Limb (tissue), 2 donors: ENCODE data around the gene PYDC2.
A peak's percentile ranks its signal among the peaks of the same experiment; 100 is the strongest.
"Not testable (repeated sequence)": the region's sequence is repeated elsewhere in the genome, so short reads cannot be mapped to it uniquely, and the experiment has no call there.

Experiments
- DNase-seq, 2 donors: peaks; one replicate each; pipeline ENCODE4 v3.0.0-alpha.2; 2016; ENCODE audit errors: extremely low spot score in 2 of 2

Gene PYDC2

DNA sequence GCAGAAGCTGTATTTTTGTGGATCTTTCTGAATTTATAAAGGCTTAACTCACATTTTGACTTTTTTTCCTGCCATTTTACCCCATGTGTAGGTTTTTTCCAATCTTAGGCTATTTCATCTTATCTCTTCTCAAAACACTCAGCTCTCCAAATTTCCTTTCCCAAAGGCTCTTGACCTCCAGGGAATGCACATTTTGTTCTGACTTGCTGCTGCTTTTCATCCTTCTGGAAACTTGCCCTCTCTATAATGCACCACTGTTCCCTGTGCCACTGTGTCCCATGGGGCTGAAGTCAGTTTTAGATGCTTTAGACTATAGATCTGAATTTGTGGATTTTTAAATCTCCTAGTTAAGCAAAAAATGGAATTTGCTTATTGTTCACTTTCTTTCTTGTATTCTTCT is 9.1 kb downstream of the PYDC2 start:
- DNase-seq, result no peak

DNA sequence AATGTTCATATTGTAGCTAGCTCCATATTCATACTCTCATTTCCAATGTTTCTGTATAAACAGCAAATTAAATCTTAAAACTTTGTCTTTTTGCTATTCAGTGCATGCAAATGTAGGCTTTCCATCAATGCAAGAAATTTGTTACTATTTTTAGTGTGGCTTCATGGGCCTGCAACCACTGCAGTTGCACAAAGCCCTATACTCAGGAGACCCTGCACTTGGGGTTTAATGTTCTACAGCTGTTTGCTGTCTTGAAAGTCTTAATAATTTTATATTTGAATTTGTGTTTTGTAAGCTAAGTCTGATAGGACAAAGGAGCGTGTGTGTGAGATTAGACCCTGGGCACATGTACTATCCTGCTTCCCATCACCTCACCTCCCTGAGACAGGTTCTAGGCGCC is 9.6 kb downstream of the PYDC2 start:
- DNase-seq, result no peak

DNA sequence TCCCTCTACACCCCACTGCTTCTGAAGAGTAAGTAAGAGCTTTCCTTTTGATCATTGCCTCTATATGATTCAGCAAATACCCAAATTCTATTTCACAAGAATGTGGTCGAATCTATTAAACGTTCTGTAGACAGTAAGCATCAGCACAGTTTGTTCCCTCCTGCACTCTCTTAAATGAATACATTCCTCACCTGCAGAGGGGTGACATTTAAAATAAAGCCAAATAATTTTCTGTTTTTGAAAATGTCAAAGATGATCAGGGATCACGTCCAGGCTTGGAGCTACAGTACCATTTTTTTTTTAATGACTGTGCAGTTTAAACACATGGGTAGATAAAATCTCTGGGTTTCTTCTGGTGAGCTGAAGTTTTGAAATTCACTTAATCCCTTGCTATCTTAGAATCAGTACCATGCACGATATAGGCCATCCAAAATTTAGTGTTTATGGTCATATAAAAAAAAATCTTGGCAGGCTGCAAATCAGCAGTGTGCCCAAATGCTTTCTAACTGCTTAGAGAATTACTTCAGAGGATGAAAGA is 12.8 kb downstream of the PYDC2 start:
- DNase-seq, result no peak

DNA sequence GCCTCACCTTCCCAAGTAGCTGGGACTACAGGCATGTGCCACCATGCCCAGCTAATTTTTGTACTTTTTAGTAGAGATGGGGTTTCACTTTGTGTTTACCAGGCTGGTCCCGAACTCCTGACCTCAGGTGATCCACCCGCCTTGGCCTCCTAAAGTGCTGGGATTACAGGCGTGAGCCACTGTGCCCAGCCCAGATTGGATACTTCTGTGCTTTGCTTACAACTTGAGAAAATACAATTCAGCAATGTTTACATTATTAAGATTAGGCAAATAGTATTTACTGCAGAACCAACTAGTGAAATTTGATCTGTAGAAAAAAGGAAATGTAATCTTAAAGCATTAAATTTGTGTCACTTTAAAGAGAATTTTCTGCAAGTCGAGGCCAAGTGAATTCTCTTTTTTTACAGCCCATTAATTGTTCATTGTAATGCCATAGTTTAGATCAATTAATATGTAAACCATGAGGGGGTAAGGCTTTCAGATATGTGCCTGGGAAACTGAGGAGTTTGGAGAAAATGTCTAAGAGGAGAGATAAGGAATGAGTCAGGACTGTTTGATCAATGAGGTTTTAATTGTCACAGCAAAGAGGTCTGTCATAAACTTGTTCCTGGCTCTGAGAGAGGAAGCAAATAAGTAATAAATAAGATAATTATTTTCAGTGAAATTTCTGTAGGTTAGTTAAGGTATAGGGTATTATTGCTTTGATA is 15.3 kb downstream of the PYDC2 start:
- no peak for DNase-seq

DNA sequence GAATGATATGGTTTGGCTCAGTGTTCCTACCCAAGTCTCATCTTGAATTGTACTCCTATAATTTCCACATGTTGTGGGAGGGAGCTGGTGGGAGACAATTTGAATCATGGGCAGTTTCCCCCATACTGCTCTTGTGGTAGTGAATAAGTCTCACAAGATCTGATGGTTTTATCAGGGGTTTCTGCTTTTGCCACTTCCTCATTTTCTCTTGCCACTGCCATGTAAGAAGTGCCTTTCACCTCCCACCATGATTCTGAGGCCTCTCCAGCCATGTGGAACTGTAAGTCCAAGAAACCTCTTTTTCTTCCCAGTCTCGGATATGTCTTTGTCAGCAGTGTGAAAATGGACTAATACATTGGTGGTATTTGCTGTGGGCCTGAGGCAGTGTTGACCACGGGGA is 23.0 kb downstream of the PYDC2 start:
- DNase-seq, result not testable (repeated sequence)

DNA sequence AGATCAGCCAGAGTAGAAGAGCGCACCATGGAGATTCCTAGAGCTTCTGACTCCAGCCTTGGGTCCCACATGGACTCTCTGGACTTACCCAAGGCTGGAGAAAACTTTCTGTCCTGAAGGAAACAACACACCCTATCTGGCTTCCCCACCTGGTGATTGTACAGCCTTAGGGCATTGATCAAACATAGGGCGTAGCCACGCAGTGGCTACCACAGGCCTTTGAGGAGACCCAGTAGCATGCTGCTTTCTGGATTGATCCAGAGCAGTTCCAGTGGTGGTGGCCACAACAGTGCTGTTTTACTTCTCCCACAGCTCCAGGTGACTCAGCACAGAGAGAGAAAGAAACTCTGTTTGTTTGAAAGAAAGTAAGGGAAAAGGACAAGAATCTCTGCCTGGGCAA is 23.5 kb downstream of the PYDC2 start:
- DNase-seq, result no peak

DNA sequence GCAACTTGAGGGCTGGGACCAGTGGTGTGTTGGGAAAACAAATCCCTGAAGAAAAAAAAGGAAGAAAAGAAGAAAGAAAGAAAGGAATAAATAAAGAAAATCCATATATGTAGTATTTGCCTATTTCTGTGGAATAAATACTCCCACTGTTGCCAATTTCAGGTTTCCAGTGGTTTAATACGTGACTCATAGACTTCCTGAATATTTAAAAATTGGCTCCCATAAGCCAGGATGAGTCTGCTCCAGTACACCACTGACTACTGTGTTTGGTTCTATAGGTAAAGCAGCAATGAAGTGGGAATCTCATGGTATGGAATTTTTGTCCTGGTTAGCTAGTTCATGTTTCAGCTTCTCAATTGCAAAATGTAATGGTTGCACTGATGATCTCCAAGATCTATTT is 31.6 kb downstream of the PYDC2 start:
- DNase-seq, result no peak

DNA sequence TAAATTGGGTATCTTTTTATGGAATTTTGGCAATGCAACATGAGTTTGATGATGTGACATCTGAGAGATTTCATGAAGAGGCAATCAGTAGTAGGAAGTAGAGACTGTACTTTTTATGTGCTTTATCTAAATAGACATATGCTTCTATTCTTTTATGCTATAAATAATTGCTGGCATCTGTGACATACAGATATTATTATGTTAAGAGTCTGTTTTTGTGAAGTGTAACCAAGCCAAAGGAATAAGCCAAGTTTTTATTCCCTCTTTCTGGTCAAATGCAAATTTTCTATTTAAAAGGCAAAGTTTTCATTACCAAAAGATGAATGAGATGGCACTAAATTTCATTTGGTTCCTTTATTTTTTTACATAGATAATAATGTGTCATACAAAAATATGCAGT is 32.4 kb downstream of the PYDC2 start:
- no peak for DNase-seq

DNA sequence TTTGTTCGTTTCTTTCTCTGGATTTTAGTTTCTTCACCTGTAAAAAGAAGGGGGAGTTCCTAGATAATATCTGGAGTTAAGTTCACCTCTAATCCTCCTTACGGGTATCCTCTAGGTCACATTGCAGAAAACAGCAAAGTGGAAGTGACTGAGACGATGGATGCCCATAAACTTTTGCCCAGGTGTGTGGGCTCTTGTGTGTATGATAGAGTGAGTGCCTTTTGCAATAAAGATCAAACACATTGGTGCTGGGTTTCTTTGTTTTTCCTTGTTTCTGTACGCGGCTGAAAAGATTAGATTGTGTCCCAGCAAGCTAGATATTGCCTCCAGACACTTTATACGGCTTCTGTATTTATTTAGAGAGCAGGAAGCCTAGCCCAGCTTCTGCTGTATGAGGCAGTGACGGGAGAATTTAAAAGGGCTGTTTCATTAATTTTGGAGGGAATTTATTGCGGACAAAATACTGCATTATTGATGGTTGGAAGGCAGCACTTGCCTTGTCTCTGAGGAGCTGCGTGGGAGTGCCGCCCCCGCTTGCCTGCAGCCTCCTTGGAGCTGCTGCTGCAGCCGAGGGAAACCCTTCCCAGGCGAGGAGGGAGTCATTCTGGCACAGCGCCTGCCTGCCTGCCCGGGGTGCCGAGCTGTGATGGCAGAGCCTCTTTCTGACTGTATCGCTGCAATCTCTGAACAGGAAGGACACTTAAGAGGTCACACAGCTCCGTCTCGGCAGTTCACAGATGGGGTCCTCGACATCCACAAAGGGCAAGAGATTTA is 38.5 kb downstream of the PYDC2 start:
- peak in 1 of 2 donors; percentile 70 for DNase-seq

DNA sequence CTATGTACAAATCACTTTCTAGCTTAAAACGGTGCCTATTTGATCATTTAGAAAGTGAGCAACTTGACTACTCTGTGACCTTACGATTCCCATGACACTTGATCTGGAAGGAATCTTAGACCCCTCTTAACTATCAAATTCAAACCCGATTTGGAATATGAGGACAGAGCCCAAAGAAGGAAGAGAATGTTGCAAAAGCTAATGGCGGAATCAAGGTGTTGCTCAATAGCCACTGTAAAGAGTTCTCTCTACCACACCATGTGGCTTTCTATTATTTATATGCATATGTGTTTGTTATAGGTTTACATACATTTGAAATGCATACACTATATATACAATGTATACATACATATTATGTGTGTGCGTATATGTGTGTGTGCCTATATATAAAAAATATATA is 39.9 kb downstream of the PYDC2 start:
- no peak for DNase-seq

DNA sequence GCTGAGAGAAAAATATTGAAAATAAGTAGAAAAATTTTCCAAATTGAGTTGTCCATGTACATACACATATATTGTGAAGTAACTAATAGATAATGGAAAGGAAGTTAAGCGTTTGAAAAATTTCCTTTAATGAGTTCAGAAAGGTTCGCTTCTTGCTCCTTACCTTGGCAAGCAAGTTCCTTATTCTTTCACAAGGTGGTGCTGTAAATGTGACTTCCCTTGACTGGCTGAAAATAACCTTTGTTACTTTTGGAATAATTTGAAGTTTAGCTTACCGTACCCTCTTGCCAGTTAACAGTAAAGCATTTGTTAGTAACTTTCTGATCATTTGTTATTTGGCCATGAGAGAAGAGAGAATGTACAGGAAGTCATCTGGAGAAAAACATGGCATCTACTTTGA is 41.6 kb downstream of the PYDC2 start:
- DNase-seq, result no peak

DNA sequence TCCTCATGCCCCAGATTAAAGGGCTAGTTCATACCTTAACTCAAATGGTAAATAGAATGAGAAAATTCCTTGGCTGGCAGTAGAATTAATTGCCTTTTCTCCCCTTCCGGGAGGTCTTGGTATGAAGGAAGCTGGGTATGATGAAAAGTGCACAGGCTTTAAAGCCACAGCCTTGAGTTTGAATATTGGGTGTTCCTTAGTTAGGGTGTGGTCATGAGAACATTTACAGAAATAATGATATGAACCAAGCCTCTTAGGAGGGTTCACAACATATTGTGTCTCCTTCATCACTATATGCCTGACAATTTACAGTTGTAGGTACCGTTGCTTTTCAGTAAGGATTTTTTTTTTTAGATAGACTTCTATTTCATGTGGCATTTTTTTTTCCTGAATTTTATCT is 48.1 kb downstream of the PYDC2 start:
- no peak for DNase-seq
